GM23248 (cell line): ENCODE data around the gene TGFBR3L. TPM values are rescaled to one million over a fixed set of nuclear protein-coding genes. Genes with fewer than 3 reads are reported as not detected.

Experiments used
- DNase-seq: peaks from one replicate; pipeline ENCODE4 v3.0.0-alpha.2; 2015
- H2AFZ ChIP-seq: fragments of 200-600 bp; sonication (generic); 2 replicates; pipeline ENCODE4 v1.6.1; 2016; ENCODE audit warnings: antibody characterized with exemption
- H3F3A ChIP-seq: fragments of 200-600 bp; sonication (generic); 2 replicates; pipeline ENCODE4 v1.6.1; 2016; ENCODE audit warnings: mild to moderate bottlenecking, antibody characterized with exemption, mixed run types; ENCODE audit not compliant: insufficient read depth
- H3K27ac ChIP-seq: fragments of 200-600 bp; sonication (generic); 2 replicates; pipeline ENCODE4 v1.5.1; 2016; ENCODE audit warnings: mild to moderate bottlenecking
- H3K27me3 ChIP-seq: fragments of 200-600 bp; sonication (generic); replicated peaks from 2 replicates; pipeline ENCODE4 v1.6.1; 2016; ENCODE audit warnings: mild to moderate bottlenecking; ENCODE audit not compliant: insufficient read depth
- H3K36me3 ChIP-seq: fragments of 200-600 bp; sonication (generic); 2 replicates; pipeline ENCODE4 v1.6.1; 2016; ENCODE audit warnings: low read depth, mild to moderate bottlenecking
- H3K4me1 ChIP-seq: fragments of 200-600 bp; sonication (generic); 2 replicates; pipeline ENCODE4 v1.6.1; 2016; ENCODE audit warnings: mild to moderate bottlenecking; ENCODE audit not compliant: insufficient read depth
- H3K4me2 ChIP-seq: fragments of 200-600 bp; sonication (generic); one replicate; pipeline ENCODE4 v1.6.1; 2016; ENCODE audit warnings: mild to moderate bottlenecking; ENCODE audit not compliant: unreplicated experiment
- H3K4me3 ChIP-seq: fragments of 200-600 bp; sonication (generic); 2 replicates; pipeline ENCODE4 v1.5.1; 2016; ENCODE audit warnings: mild to moderate bottlenecking
- H3K79me2 ChIP-seq: fragments of 200-600 bp; sonication (generic); 2 replicates; pipeline ENCODE4 v1.6.1; 2016; ENCODE audit warnings: mild to moderate bottlenecking; ENCODE audit not compliant: insufficient read depth
- H3K9ac ChIP-seq: fragments of 200-600 bp; sonication (generic); 2 replicates; pipeline ENCODE4 v1.6.1; 2016; ENCODE audit warnings: mild to moderate bottlenecking
- H3K9me2 ChIP-seq: fragments of 200-600 bp; sonication (generic); 2 replicates; pipeline ENCODE4 v1.6.1; 2016; ENCODE audit warnings: mixed run types, mild to moderate bottlenecking, moderate library complexity; ENCODE audit not compliant: insufficient read depth
- H3K9me3 ChIP-seq: fragments of 200-600 bp; sonication (generic); one replicate; pipeline ENCODE4 v1.6.1; 2017; ENCODE audit warnings: low read depth
- H4K20me1 ChIP-seq: fragments of 200-600 bp; sonication (generic); 2 replicates; pipeline ENCODE4 v1.6.0; 2016; ENCODE audit not compliant: insufficient read depth
- EZH2 ChIP-seq: fragments of 200-600 bp; sonication (generic); IDR thresholded peaks from 2 replicates; pipeline ENCODE4 v1.6.1; 2018; ENCODE audit warnings: antibody characterized with exemption, mild to moderate bottlenecking; ENCODE audit not compliant: insufficient read depth, poor library complexity, severe bottlenecking
- EZH2phosphoT487 ChIP-seq: fragments of 200-600 bp; sonication (generic); IDR thresholded peaks from 2 replicates; pipeline ENCODE4 v1.6.1; 2018; ENCODE audit warnings: antibody characterized with exemption, moderate library complexity, mild to moderate bottlenecking, low read depth; ENCODE audit not compliant: insufficient read depth
- WGBS, 2 experiments: methylation state at CpG; one replicate each; pipeline ENCODE4 v1.1.6; 2015 to 2017; ENCODE audit warnings: low lambda C conversion rate in 2 of 2, low coverage in 1 of 2; ENCODE audit errors: missing lambda C conversion rate in 2 of 2; 5-methylcytosine and 5-hydroxymethylcytosine counted together
- in situ Hi-C: fragments of 300-500 bp; cut with MboI; formaldehyde crosslinking; loops from 2 replicates; pipeline ENCODE4 v1.15.0; 2020
- polyA plus RNA-seq: library from polyadenylated mRNA; unstranded; fragments of >200 nt; fragmentation: Nextera tagmentation; extraction: Ambion mirVana; gene quantifications from 2 replicates; pipeline ENCODE4 v1.2.1, GENCODE V29; 2016
- total RNA-seq: library from RNA; depleted of rRNA; stranded (reverse); fragments of >200 nt; shearing (Covaris generic); gene quantifications from 2 replicates; pipeline ENCODE4 v1.2.3, GENCODE V29; 2014

TGFBR3L gene
- total and polyA plus RNA-seq, 2 experiments from 2014 or later, result 9.0 to 30.6 TPM

- Histone ChIP-seq H3K9ac (peak overlapping the region; percentile 87), H3F3A (no peaks in the 10 kb centered on the region), H3K27me3 (no peaks in the 10 kb centered on the region), H3K4me3 (peak overlapping the region; percentile 80), H3K9me3 (no peaks in the 10 kb centered on the region), H4K20me1 (no peaks in the 10 kb centered on the region), H2AFZ (no peak overlapping the region), H3K36me3 (no peaks in the 10 kb centered on the region), H3K4me2 (peak overlapping the region; percentile 95), H3K79me2 (peaks cover 16% of the 10 kb centered on the region), H3K27ac (peak overlapping the region; percentile 84; the same call in 1 of the 2 replicates), H3K4me1 (0 out of 2 replicates have a peak, but pooled peaks cover 12% of the 10 kb centered on the region), H3K9me2 (no peaks in the 10 kb centered on the region)
- no peak for TF ChIP-seq EZH2phosphoT487
- TF ChIP-seq EZH2, result no peak
- WGBS, 2 experiments, result 89 to 90% methylated on average over 28 to 31 of the region's 31 CpGs
- no peak for DNase-seq
- in situ Hi-C loops, result no loop called here
These were observed 7.6 kb downstream of the TGFBR3L start for GRCh38 chr19:7921967-7922835.

GRCh38 chr19:7922836-7923195, 8.2 kb downstream of the TGFBR3L start:
- DNase-seq, result no peak
- H3K36me3 ChIP-seq, result no peaks in the 10 kb centered on the region
- no peaks in the 10 kb centered on the region for H3F3A ChIP-seq
- H3K79me2 ChIP-seq, result peaks cover 16% of the 10 kb centered on the region
- no peak overlapping the region for H3K4me2 ChIP-seq
- no peak for TF ChIP-seq EZH2phosphoT487
- TF ChIP-seq EZH2, result no peak
- no peaks in the 10 kb centered on the region for H3K27me3 ChIP-seq
- 88 to 91% methylated on average over 7 to 8 of the region's 8 CpGs for WGBS, 2 experiments
- H3K4me1 ChIP-seq, result peaks cover 13% of the 10 kb centered on the region; the same call in 1 of the 2 replicates
- in situ Hi-C loops, result no loop called here
- no peak overlapping the region for H3K4me3 ChIP-seq
- H3K27ac ChIP-seq, result no peak overlapping the region
- H3K9me2 ChIP-seq, result no peaks in the 10 kb centered on the region
- no peak overlapping the region for H3K9ac ChIP-seq
- no peaks in the 10 kb centered on the region for H3K9me3 ChIP-seq
- H4K20me1 ChIP-seq, result no peaks in the 10 kb centered on the region
- H2AFZ ChIP-seq, result no peak overlapping the region

GRCh38 chr19:7923295-7924191, 8.9 kb downstream of the TGFBR3L start:
- no peak overlapping the region for H2AFZ ChIP-seq
- H3K36me3 ChIP-seq, result no peaks in the 10 kb centered on the region
- 66 to 78% methylated on average over 30 to 31 of the region's 31 CpGs for WGBS, 2 experiments
- peaks cover 21% of the 10 kb centered on the region for H3K4me1 ChIP-seq
- H3K9me3 ChIP-seq, result no peaks in the 10 kb centered on the region
- no peak for TF ChIP-seq EZH2phosphoT487
- TF ChIP-seq EZH2, result no peak
- H3K27ac ChIP-seq, result no peak overlapping the region
- H3K4me2 ChIP-seq, result no peak overlapping the region
- no peak overlapping the region for H3K9ac ChIP-seq
- DNase-seq, result no peak
- H3K79me2 ChIP-seq, result peaks cover 16% of the 10 kb centered on the region
- H4K20me1 ChIP-seq, result no peaks in the 10 kb centered on the region
- no peaks in the 10 kb centered on the region for H3K9me2 ChIP-seq
- in situ Hi-C loops, result no loop called here
- H3K27me3 ChIP-seq, result no peaks in the 10 kb centered on the region
- H3K4me3 ChIP-seq, result no peak overlapping the region
- 0 out of 2 replicates have a peak, but pooled peaks cover 7% of the 10 kb centered on the region for H3F3A ChIP-seq

GRCh38 chr19:7924241-7924640, 9.6 kb downstream of the TGFBR3L start:
- Histone ChIP-seq H3K4me2 (no peak overlapping the region), H3K9me2 (no peaks in the 10 kb centered on the region), H3K9me3 (no peaks in the 10 kb centered on the region), H3K4me3 (no peak overlapping the region), H3K79me2 (peaks cover 16% of the 10 kb centered on the region), H3K27me3 (no peaks in the 10 kb centered on the region), H3K9ac (no peak overlapping the region), H3K36me3 (no peaks in the 10 kb centered on the region), H3K4me1 (peaks cover 26% of the 10 kb centered on the region), H3F3A (peaks cover 12% of the 10 kb centered on the region; the same call in 1 of the 2 replicates), H2AFZ (no peak overlapping the region), H3K27ac (no peak overlapping the region), H4K20me1 (no peaks in the 10 kb centered on the region)
- no peak for DNase-seq
- in situ Hi-C loops, result no loop called here
- TF ChIP-seq EZH2 (no peak), EZH2phosphoT487 (no peak)
- 31 to 47% methylated on average over 9 to 12 of the region's 12 CpGs for WGBS, 2 experiments
